OCI-LY3 (cell line): ENCODE data around the gene RFPL2.

Experiments used
- H2AFZ ChIP-seq: fragments of 200-600, 300-600 bp; shearing (Covaris generic); 2 replicates; pipeline ENCODE4 v1.6.0; 2014; ENCODE audit warnings: antibody characterized with exemption, low read depth, low read length
- H3K27ac ChIP-seq: fragments of 200-600, 300-600 bp; sonication (generic); 2 replicates; pipeline ENCODE4 v1.5.1; 2014; ENCODE audit warnings: mild to moderate bottlenecking, low read length, moderate library complexity, mixed read lengths
- H3K27me3 ChIP-seq: fragments of 200-600, 300-600 bp; sonication (generic); 2 replicates; pipeline ENCODE4 v1.6.1; 2014; ENCODE audit warnings: low read depth, low read length, mixed read lengths
- H3K36me3 ChIP-seq: fragments of 200-600, 300-600 bp; sonication (generic); replicated peaks from 2 replicates; pipeline ENCODE3; 2014; ENCODE audit warnings: low read depth, low read length, mixed read lengths
- H3K4me1 ChIP-seq: fragments of 300-600, 200-600 bp; sonication (generic); 2 replicates; pipeline ENCODE4 v1.6.1; 2014; ENCODE audit warnings: low read length, mixed read lengths
- H3K4me2 ChIP-seq: fragments of 200-600, 300-600 bp; sonication (generic); 2 replicates; pipeline ENCODE4 v1.6.1; 2014; ENCODE audit warnings: low read length, mixed read lengths
- H3K4me3 ChIP-seq: fragments of 300-600, 200-600 bp; sonication (generic); 2 replicates; pipeline ENCODE4 v1.5.1; 2014; ENCODE audit warnings: antibody characterized with exemption, mild to moderate bottlenecking, low read length, moderate library complexity
- H3K79me2 ChIP-seq: fragments of 300-600, 200-600 bp; shearing (Covaris generic); 2 replicates; pipeline ENCODE4 v1.6.1; 2014; ENCODE audit warnings: mild to moderate bottlenecking, low read length, mixed read lengths
- H3K9ac ChIP-seq: fragments of 300-600, 200-600 bp; shearing (Covaris generic); 2 replicates; pipeline ENCODE4 v1.6.0; 2014; ENCODE audit warnings: mild to moderate bottlenecking, low read length, moderate library complexity
- H3K9me3 ChIP-seq: fragments of 200-600, 300-600 bp; shearing (Covaris generic); 2 replicates; pipeline ENCODE4 v1.6.1; 2014; ENCODE audit warnings: low read length, mixed read lengths; ENCODE audit not compliant: insufficient read depth
- H4K20me1 ChIP-seq: fragments of 200-600, 300-600 bp; sonication (generic); 2 replicates; pipeline ENCODE4 v1.6.1; 2016; ENCODE audit warnings: low read length, mixed read lengths; ENCODE audit not compliant: insufficient read depth
- CTCF ChIP-seq: fragments of 200-600, 300-600 bp; sonication (generic); IDR thresholded peaks from 2 replicates; pipeline ENCODE4 v1.5.1; 2014; ENCODE audit warnings: antibody characterized with exemption, low read length, low read depth
- EZH2phosphoT487 ChIP-seq: fragments of 200-600 bp; shearing (Covaris generic); IDR thresholded peaks from 2 replicates; pipeline ENCODE4 v1.6.1; 2018; ENCODE audit warnings: antibody characterized with exemption, mixed run types, low read depth

The RFPL2 gene

GRCh38 chr22:32236970-32237369 lies 32.1 kb upstream of the RFPL2 start:
- Histone ChIP-seq H2AFZ (no peak overlapping the region), H3K27ac (no peak overlapping the region), H3K4me1 (no peaks in the 10 kb centered on the region), H3K9me3 (no peaks in the 10 kb centered on the region), H3K27me3 (peaks cover 29% of the 10 kb centered on the region), H3K9ac (no peak overlapping the region), H3K4me3 (no peak overlapping the region), H3K36me3 (no peaks in the 10 kb centered on the region), H3K4me2 (no peak overlapping the region), H3K79me2 (no peaks in the 10 kb centered on the region), H4K20me1 (no peaks in the 10 kb centered on the region)
- no peak for TF ChIP-seq CTCF
- TF ChIP-seq EZH2phosphoT487, result no peak

- Histone ChIP-seq H3K9me3 (no peaks in the 10 kb centered on the region), H3K27me3 (peaks cover 23% of the 10 kb centered on the region), H3K4me2 (no peak overlapping the region), H2AFZ (no peak overlapping the region), H3K4me1 (no peaks in the 10 kb centered on the region), H3K36me3 (no peaks in the 10 kb centered on the region), H3K4me3 (no peak overlapping the region), H3K27ac (no peak overlapping the region), H3K9ac (no peak overlapping the region), H3K79me2 (no peaks in the 10 kb centered on the region), H4K20me1 (no peaks in the 10 kb centered on the region)
- no peak for TF ChIP-seq EZH2phosphoT487
- TF ChIP-seq CTCF, result no peak
Observed at GRCh38 chr22:32233091-32233490, 28.2 kb upstream of the RFPL2 start.

GRCh38 chr22:32232191-32232830 lies 27.4 kb upstream of the RFPL2 start:
- Histone ChIP-seq H4K20me1 (no peaks in the 10 kb centered on the region), H3K4me2 (no peak overlapping the region), H3K4me3 (no peak overlapping the region), H3K9ac (no peak overlapping the region), H3K27ac (no peak overlapping the region), H3K27me3 (peaks cover 16% of the 10 kb centered on the region; the same call in 1 of the 2 replicates), H3K4me1 (no peaks in the 10 kb centered on the region), H3K79me2 (no peaks in the 10 kb centered on the region), H2AFZ (no peak overlapping the region), H3K9me3 (no peaks in the 10 kb centered on the region), H3K36me3 (no peaks in the 10 kb centered on the region)
- TF ChIP-seq EZH2phosphoT487, result no peak

- H3K4me1 ChIP-seq, result no peaks in the 10 kb centered on the region
- H4K20me1 ChIP-seq, result no peaks in the 10 kb centered on the region
- TF ChIP-seq CTCF, result no peak
- no peak for TF ChIP-seq EZH2phosphoT487
Observed at GRCh38 chr22:32226326-32227104, 21.6 kb upstream of the RFPL2 start.

More at GRCh38 chr22:32226326-32227104, 21.6 kb upstream of the RFPL2 start:
- H3K27me3 ChIP-seq, result peaks cover 21% of the 10 kb centered on the region; the same call in 1 of the 2 replicates
- H3K4me3 ChIP-seq, result no peak overlapping the region
- no peaks in the 10 kb centered on the region for H3K9me3 ChIP-seq
- H3K79me2 ChIP-seq, result no peaks in the 10 kb centered on the region
- no peak overlapping the region for H3K27ac ChIP-seq
- H3K36me3 ChIP-seq, result no peaks in the 10 kb centered on the region
- no peak overlapping the region for H2AFZ ChIP-seq
- no peak overlapping the region for H3K9ac ChIP-seq
- H3K4me2 ChIP-seq, result no peak overlapping the region
